K562 (cell line): ENCODE data around the gene LUZP1. TPM values are rescaled to one million over a fixed set of nuclear protein-coding genes. Genes with fewer than 3 reads are reported as not detected.

Experiments
- ATAC-seq: fragments of 200-7000 bp; cut with Tn5 transposase; 3 replicates; pipeline ENCODE4 v1.9.1; 2020; ENCODE audit warnings: moderate library complexity
- BruUV-seq: library from RNA; stranded (reverse); fragments of 400-500 nt; replicated peaks from 2 replicates; lab custom pipeline; 2021; lab: Mats Ljungman, UMichigan
- CTCF ChIA-PET: fragments of 300-600 bp; formaldehyde crosslinking; extraction: SDS; loops from one replicate; lab custom pipeline; 2021; ENCODE audit warnings: low intra/inter-chr PET ratio; lab: Yijun Ruan, JAX
- POLR2A ChIA-PET: fragments of 300-600, 350-650 bp; sonication (Branson Sonifier 250); formaldehyde crosslinking; extraction: SDS; loops from one replicate; lab custom pipeline; 2021; ENCODE audit warnings: antibody characterized with exemption, inconsistent platforms; lab: Yijun Ruan, JAX
- DNase-seq, 4 experiments: peaks; one replicate each; pipeline versions ENCODE4 v3.0.0 to v3.0.0-alpha.2; 2011 to 2018; ENCODE audit warnings: low spot score in 3 of 4, mixed read lengths in 3 of 4; ENCODE audit errors: extremely low read depth in 1 of 4
- FAIRE-seq: peaks from 2 replicates; lab custom pipeline; 2011; peaks lifted over from hg19 to GRCh38; lab: Jason Lieb, UNC
- H2AFZ ChIP-seq: 2 replicates; pipeline ENCODE4 v1.6.0; 2011; ENCODE audit warnings: low read depth, low read length, control low read depth, inconsistent platforms
- H3K27ac ChIP-seq: fragments of 200-600 bp; 3 replicates; pipeline ENCODE4 v1.8.0; 2011; ENCODE audit warnings: low read depth, mild to moderate bottlenecking, control low read depth, inconsistent platforms, low read length, moderate library complexity, mixed read lengths; ENCODE audit errors: extremely low read depth
- H3K27me3 ChIP-seq, 2 experiments: fragments of 300-600 bp in 1 of 2; 2 replicates in 1 of 2; 3 replicates in 1 of 2; pipeline versions ENCODE4 v1.6.0 to v1.8.0; 2011; ENCODE audit warnings: inconsistent platforms in 2 of 2, low read length in 2 of 2, mild to moderate bottlenecking in 1 of 2, mixed read lengths in 1 of 2, moderate library complexity in 1 of 2; ENCODE audit not compliant: control insufficient read depth in 2 of 2, insufficient read depth in 2 of 2
- H3K36me3 ChIP-seq: fragments of 300-600 bp; 3 replicates; pipeline ENCODE4 v1.8.0; 2011; ENCODE audit warnings: mild to moderate bottlenecking, low read length, inconsistent platforms; ENCODE audit not compliant: control insufficient read depth, insufficient read depth
- H3K4me1 ChIP-seq, 2 experiments: fragments of 200-600 bp in 1 of 2; replicated peaks in 1 of 2; 2 replicates in 1 of 2; 3 replicates in 1 of 2; pipeline versions ENCODE4 v1.5.1 to v1.8.0; 2011; ENCODE audit warnings: inconsistent platforms in 2 of 2, low read length in 2 of 2, mild to moderate bottlenecking in 1 of 2, mixed read lengths in 1 of 2, moderate library complexity in 1 of 2; ENCODE audit not compliant: control insufficient read depth in 2 of 2, insufficient read depth in 2 of 2
- H3K4me2 ChIP-seq: 2 replicates; pipeline ENCODE4 v1.6.1; 2011; ENCODE audit warnings: low read length, control low read depth, inconsistent platforms, mixed read lengths; ENCODE audit not compliant: insufficient read depth
- H3K4me3 ChIP-seq: fragments of 200-600 bp; sonication (generic), shearing (Covaris generic); 2 replicates; pipeline ENCODE4 v1.5.1; 2016; ENCODE audit warnings: control low read depth, inconsistent platforms
- H3K79me2 ChIP-seq: fragments of 200-600 bp; 3 replicates; pipeline ENCODE4 v1.8.0; 2011; ENCODE audit warnings: low read length, inconsistent platforms; ENCODE audit not compliant: control insufficient read depth, insufficient read depth
- H3K9ac ChIP-seq, 2 experiments: 2 replicates each; pipeline versions ENCODE4 v1.6.0 to v1.6.1; 2011; ENCODE audit warnings: low read depth in 2 of 2, low read length in 2 of 2, control low read depth in 1 of 2, inconsistent platforms in 1 of 2, mild to moderate bottlenecking in 1 of 2, mixed read lengths in 1 of 2; ENCODE audit not compliant: insufficient read depth in 1 of 2
- H3K9me1 ChIP-seq: one replicate; pipeline ENCODE4 v1.6.0; 2011; ENCODE audit warnings: inconsistent platforms, mild to moderate bottlenecking, low read length, moderate library complexity; ENCODE audit not compliant: control insufficient read depth, insufficient read depth
- H3K9me3 ChIP-seq: replicated peaks from 2 replicates; pipeline ENCODE4 v1.5.1; 2011; ENCODE audit warnings: low read depth, low read length, inconsistent platforms; ENCODE audit not compliant: control insufficient read depth, insufficient read depth
- H4K20me1 ChIP-seq: replicated peaks from 2 replicates; pipeline ENCODE4 v1.6.1; 2011; ENCODE audit warnings: low read length, inconsistent platforms, mixed read lengths; ENCODE audit not compliant: control insufficient read depth, insufficient read depth
- CREB3L1 ChIP-seq: fragments of 450-650 bp; IDR thresholded peaks from 2 replicates; pipeline ENCODE4 v1.6.1; 2014; ENCODE audit warnings: low read depth, mild to moderate bottlenecking, moderate library complexity, borderline replicate concordance
- GABPA ChIP-seq: fragments of 200-800 bp; sonication (Bioruptor generic); conservative IDR thresholded peaks from 2 replicates; pipeline ENCODE4 v1.6.1; 2016; ENCODE audit warnings: low read depth, missing genetic modification characterization, missing compliant biosample characterization
- IFI16 ChIP-seq: fragments of 250-450 bp; sonication (Bioruptor Pico); IDR thresholded peaks from 2 replicates; pipeline ENCODE4 v2.1.2; 2022; ENCODE audit warnings: mild to moderate bottlenecking, inconsistent platforms
- L3MBTL2 ChIP-seq: fragments of 450-650 bp; IDR thresholded peaks from 2 replicates; pipeline ENCODE4 v1.6.1; 2016; ENCODE audit warnings: mild to moderate bottlenecking, moderate library complexity
- MCM3 ChIP-seq: fragments of 450-650 bp; IDR thresholded peaks from 2 replicates; pipeline ENCODE4 v1.6.1; 2016
- NBN ChIP-seq: fragments of 450-650 bp; IDR thresholded peaks from 2 replicates; pipeline ENCODE4 v1.6.1; 2016; ENCODE audit warnings: low read depth, mild to moderate bottlenecking
- NFYB ChIP-seq: IDR thresholded peaks from 2 replicates; pipeline ENCODE4 v1.6.1; 2011; ENCODE audit warnings: mild to moderate bottlenecking, moderate library complexity; ENCODE audit not compliant: insufficient read length; ENCODE audit errors: extremely low read depth
- SMARCC2 ChIP-seq: fragments of 450-650 bp; IDR thresholded peaks from 2 replicates; pipeline ENCODE4 v1.6.1; 2017; ENCODE audit warnings: antibody characterized with exemption, moderate library complexity, mild to moderate bottlenecking, low read depth
- TARDBP ChIP-seq: fragments of 450-650 bp; IDR thresholded peaks from 2 replicates; pipeline ENCODE4 v1.6.1; 2016
- USF2 ChIP-seq: sonication (generic); formaldehyde crosslinking; IDR thresholded peaks from 2 replicates; pipeline ENCODE4 v1.5.0; 2020; ENCODE audit warnings: missing genetic modification reagents
- YY1 ChIP-seq, 3 experiments: IDR thresholded peaks; 2 replicates each; pipeline ENCODE4 v1.6.1; 2011; ENCODE audit warnings: low read length in 2 of 3, mild to moderate bottlenecking in 2 of 3, moderate library complexity in 2 of 3, borderline replicate concordance in 1 of 3, control low read depth in 1 of 3, low read depth in 1 of 3; ENCODE audit not compliant: insufficient read depth in 3 of 3, insufficient replicate concordance in 2 of 3, control insufficient read depth in 1 of 3, insufficient read length in 1 of 3; ENCODE audit errors: extremely low read depth in 1 of 3
- ZBED1 ChIP-seq: IDR thresholded peaks from 2 replicates; pipeline ENCODE4 v1.6.1; 2014
- ZNF518B ChIP-seq: fragments of 250-450 bp; sonication (Bioruptor Pico); IDR thresholded peaks from 2 replicates; pipeline ENCODE4 v1.5.0; 2021; ENCODE audit warnings: mild to moderate bottlenecking, moderate library complexity
- WGBS: fragments of 100-300 bp; shearing (Covaris generic); methylation state at CpG from one replicate; pipeline ENCODE4 v1.1.6; 2016; ENCODE audit warnings: low coverage, mixed read lengths; ENCODE audit not compliant: insufficient coverage; ENCODE audit errors: missing lambda C conversion rate; 5-methylcytosine and 5-hydroxymethylcytosine counted together
- in situ Hi-C: fragments of 300-500 bp; cut with MboI; formaldehyde crosslinking; loops from 4 replicates; pipeline ENCODE4 v1.15.0; 2018; ENCODE audit warnings: inconsistent platforms, mixed read lengths
- intact Hi-C: fragments of 100-400 bp; cut with micrococcal nuclease; formaldehyde crosslinking; loops from 2 replicates; pipeline ENCODE4 v1.14.2; 2022
- polyA plus RNA-seq, 8 experiments: library from polyadenylated mRNA; depleted of rRNA in 4 of 8; stranded (reverse) in 5 of 8; unstranded in 3 of 8; fragments of >200 nt; fragmentation: Nextera tagmentation in 2 of 8; fragmentation: Illumina TruSeq in 1 of 8; extraction: Ambion mirVana in 2 of 8; extraction: Trizol in 1 of 8; gene quantifications; 2 replicates each; pipeline versions ENCODE4 v1.2.1 to v1.2.3, GENCODE V29; 2011 to 2014; ENCODE audit warnings: inconsistent platforms in 1 of 8, missing spikeins in 1 of 8
- total RNA-seq, 7 experiments: library from RNA; depleted of rRNA in 6 of 7; stranded (reverse); fragments of >200 nt in 6 of 7; fragmentation: Illumina TruSeq in 2 of 7; extraction: Trizol in 2 of 7; gene quantifications; 2 replicates each; pipeline versions ENCODE4 v1.2.1 to v1.2.3, GENCODE V29; 2011 to 2021; ENCODE audit warnings: low replicate concordance in 1 of 7
- TF ChIP-seq, protein P1 (sequence below): sonication (generic); formaldehyde crosslinking; IDR thresholded peaks from 2 replicates; pipeline ENCODE4 v1.8.0; 2022; ENCODE audit warnings: missing genetic modification reagents, mild to moderate bottlenecking, moderate library complexity, borderline replicate concordance

LUZP1 gene
- total and polyA plus RNA-seq, 9 of the 15 experiments (the other 6 are each of a cell fraction or from before 2014, with no cell fraction given), result 6.5 to 19.1 (median 12.4) TPM

GRCh38 chr1:23098463-23099170, 70.0 kb downstream of the LUZP1 start:
- Histone ChIP-seq H3K36me3 (peaks cover 9% of the 10 kb centered on the region; the same call in 2 of the 3 replicates), H3K4me2 (no peak overlapping the region), H3K9me3 (no peaks in the 10 kb centered on the region), H2AFZ (no peak overlapping the region), H3K4me1 (peaks cover 0 to 24% of the 10 kb centered on the region in 2 experiments; a peak in 4 of 5 replicates), H3K27me3 (no peaks in the 10 kb centered on the region), H4K20me1 (peaks cover 9% of the 10 kb centered on the region; the same call in 1 of the 2 replicates), H3K79me2 (no peaks in the 10 kb centered on the region; the same call in 2 of the 3 replicates), H3K9me1 (no peaks in the 10 kb centered on the region), H3K27ac (no peak overlapping the region), H3K9ac (no peak overlapping the region), H3K4me3 (no peak overlapping the region)
- FAIRE-seq (peak; percentile 91), ATAC-seq (peak; percentile 85), DNase-seq (peak; percentile 73 to 84 (median 75))
- intact Hi-C loops, result loop anchor here (1.0 to 10.0 kb wide), 5 partner anchors 44 to 439 kb away; no protein-coding TSS in a partner anchor
- POLR2A ChIA-PET, result interaction anchor here (0.6 to 2.5 kb wide), 8 partner anchors 9 to 176 kb away, joined by 3 to 19 read pairs (median 4); no protein-coding TSS in a partner anchor
- no TSS peak for BruUV-seq
- WGBS, result 33% methylated on average over 12 of the region's 12 CpGs
- in situ Hi-C loops, result loop anchor here (5.0 to 10.0 kb wide), 2 partner anchors 89 to 124 kb away; partner anchors contain the start of gene LACTBL1
- CTCF ChIA-PET, result interaction anchor here (0.6 to 7.0 kb wide), 11 partner anchors 10 to 567 kb away, joined by 3 to 141 read pairs (median 3); partner anchors contain the start of gene LUZP1
- TF ChIP-seq MCM3 (no peak), TARDBP (no peak), ZNF518B (CRISPR knock-in tag) (no peak), CREB3L1 (no peak), NBN (0 out of 2 replicates have a peak, but pooled peaks have one; percentile 50), USF2 (no peak), YY1 (IDR thresholded peaks at IDR 0.05; ENCODE audit: borderline replicate concordance in 1 of 3, control insufficient read depth in 1 of 3, extremely low read depth in 1 of 3, insufficient read depth in 3 of 3, insufficient read length in 1 of 3, insufficient replicate concordance in 2 of 3, low read depth in 1 of 3, low read length in 2 of 3) (peak in 1 of 3 experiments; percentile 33), SMARCC2 (no peak), IFI16 (no peak), ZBED1 (no peak), GABPA (no peak), NFYB (no peak), L3MBTL2 (peak; percentile 46; the same call in 1 of the 2 replicates)
- TF ChIP-seq, protein P1, sequence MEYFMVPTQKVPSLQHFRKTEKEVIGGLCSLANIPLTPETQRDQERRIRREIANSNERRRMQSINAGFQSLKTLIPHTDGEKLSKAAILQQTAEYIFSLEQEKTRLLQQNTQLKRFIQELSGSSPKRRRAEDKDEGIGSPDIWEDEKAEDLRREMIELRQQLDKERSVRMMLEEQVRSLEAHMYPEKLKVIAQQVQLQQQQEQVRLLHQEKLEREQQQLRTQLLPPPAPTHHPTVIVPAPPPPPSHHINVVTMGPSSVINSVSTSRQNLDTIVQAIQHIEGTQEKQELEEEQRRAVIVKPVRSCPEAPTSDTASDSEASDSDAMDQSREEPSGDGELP (CRISPR knock-in tag), result no peak
